GM12878 (cell line): ENCODE data around the gene SNX10. TPM values are rescaled to one million over a fixed set of nuclear protein-coding genes. Genes with fewer than 3 reads are reported as not detected.

Source experiments
- ATAC-seq: fragments of 200-7000 bp; cut with Tn5 transposase; 3 replicates; pipeline ENCODE4 v1.9.1; 2020; ENCODE audit warnings: mild to moderate bottlenecking, moderate library complexity
- BruUV-seq: library from RNA; stranded (reverse); fragments of 400-500 nt; replicated peaks from 2 replicates; lab custom pipeline; 2021; lab: Mats Ljungman, UMichigan
- CTCF ChIA-PET: fragments of 300-600 bp; sonication (Branson Sonifier 250); formaldehyde crosslinking; extraction: SDS; loops from one replicate; lab custom pipeline; 2021; ENCODE audit warnings: inconsistent platforms; lab: Yijun Ruan, JAX
- POLR2A ChIA-PET: fragments of 350-600 bp; formaldehyde crosslinking; extraction: SDS; loops from one replicate; lab custom pipeline; 2021; ENCODE audit warnings: inconsistent platforms; lab: Charles Lee
- RAD21 ChIA-PET: fragments of 300-600 bp; sonication (Branson Sonifier 250); formaldehyde crosslinking; loops from one replicate; lab custom pipeline; 2023; ENCODE audit warnings: antibody characterized with exemption; ENCODE audit not compliant: unreplicated experiment; lab: Charles Lee
- SMC1A ChIA-PET: fragments of 300-600 bp; sonication (Branson Sonifier 250); formaldehyde crosslinking; loops from one replicate; lab custom pipeline; 2023; ENCODE audit not compliant: unreplicated experiment, uncharacterized antibody; lab: Charles Lee
- DNase-seq: peaks from one replicate; pipeline ENCODE4 v3.0.0-alpha.2; 2011; ENCODE audit warnings: low read depth, low spot score
- FAIRE-seq: peaks from 3 replicates; lab custom pipeline; 2011; peaks lifted over from hg19 to GRCh38; lab: Jason Lieb, UNC
- H2AFZ ChIP-seq: 2 replicates; pipeline ENCODE4 v1.6.0; 2011; ENCODE audit warnings: low read depth, low read length, control low read depth; ENCODE audit not compliant: control insufficient read depth
- H3K27ac ChIP-seq: 2 replicates; pipeline ENCODE4 v1.5.1; 2011; ENCODE audit warnings: control low read depth; ENCODE audit not compliant: control insufficient read depth, insufficient read depth
- H3K27me3 ChIP-seq, 2 experiments: replicated peaks in 1 of 2; 2 replicates each; pipeline versions ENCODE4 v1.6.0 to v1.6.1; 2011; ENCODE audit warnings: low read length in 1 of 2; ENCODE audit not compliant: control insufficient read depth in 2 of 2, insufficient read depth in 2 of 2
- H3K36me3 ChIP-seq, 2 experiments: 2 replicates each; pipeline ENCODE4 v1.5.1; 2011; ENCODE audit warnings: low read length in 1 of 2; ENCODE audit not compliant: control insufficient read depth in 2 of 2, insufficient read depth in 2 of 2
- H3K4me1 ChIP-seq: 2 replicates; pipeline ENCODE4 v1.6.1; 2011; ENCODE audit warnings: mild to moderate bottlenecking, low read length, moderate library complexity, mixed read lengths; ENCODE audit not compliant: control insufficient read depth, insufficient read depth
- H3K4me2 ChIP-seq: 2 replicates; pipeline ENCODE4 v1.6.0; 2011; ENCODE audit warnings: control low read depth; ENCODE audit not compliant: control insufficient read depth, insufficient read depth
- H3K4me3 ChIP-seq: fragments of 200-600 bp; sonication (generic); 2 replicates; pipeline ENCODE4 v1.5.1; 2016
- H3K79me2 ChIP-seq: 2 replicates; pipeline ENCODE4 v1.6.0; 2011; ENCODE audit warnings: low read length; ENCODE audit not compliant: control insufficient read depth, insufficient read depth
- H3K9ac ChIP-seq: 2 replicates; pipeline ENCODE4 v1.8.0; 2011; ENCODE audit warnings: low read length, control low read depth, mixed read lengths; ENCODE audit not compliant: control insufficient read depth, insufficient read depth
- H3K9me3 ChIP-seq: replicated peaks from 3 replicates; pipeline ENCODE4 v1.5.1; 2011; ENCODE audit warnings: mild to moderate bottlenecking, low read length; ENCODE audit not compliant: control insufficient read depth, insufficient read depth
- H4K20me1 ChIP-seq: 2 replicates; pipeline ENCODE4 v1.6.0; 2011; ENCODE audit not compliant: control insufficient read depth, insufficient read depth
- CREM ChIP-seq: IDR thresholded peaks from 2 replicates; pipeline ENCODE4 v1.6.1; 2014; ENCODE audit warnings: antibody characterized with exemption, low read depth
- NFIC ChIP-seq: IDR thresholded peaks from 2 replicates; pipeline ENCODE4 v1.6.1; 2012; ENCODE audit warnings: low read depth, mild to moderate bottlenecking, inconsistent platforms, low read length, moderate library complexity
- NR2C2 ChIP-seq: IDR thresholded peaks from 2 replicates; pipeline ENCODE4 v1.6.1; 2011; ENCODE audit warnings: borderline replicate concordance, low read depth; ENCODE audit not compliant: control insufficient read depth, insufficient read length
- SIN3A ChIP-seq: IDR thresholded peaks from 2 replicates; pipeline ENCODE4 v1.6.1; 2012; ENCODE audit warnings: low read depth, low read length, improper control_type of control experiment
- WGBS: methylation state at CpG from one replicate; pipeline ENCODE4 v1.1.6; 2016; ENCODE audit warnings: low lambda C conversion rate; ENCODE audit not compliant: insufficient replicate concordance, insufficient coverage; ENCODE audit errors: missing lambda C conversion rate; 5-methylcytosine and 5-hydroxymethylcytosine counted together
- in situ Hi-C: fragments of 300-500 bp; cut with MboI; formaldehyde crosslinking; loops from 9 replicates; pipeline ENCODE4 v1.14.3; 2018; ENCODE audit warnings: mixed read lengths
- intact Hi-C: fragments of 100-400 bp; cut with micrococcal nuclease; formaldehyde crosslinking; loops from one replicate; pipeline ENCODE4 v1.14.2; 2022; ENCODE audit not compliant: unreplicated experiment
- polyA plus RNA-seq, 11 experiments: library from polyadenylated mRNA; depleted of rRNA in 4 of 11; unstranded in 6 of 11; stranded (reverse) in 5 of 11; fragments of >200 nt; fragmentation: Nextera tagmentation in 4 of 11; fragmentation: Illumina TruSeq in 1 of 11; extraction: Ambion mirVana in 4 of 11; extraction: Trizol in 1 of 11; gene quantifications; 1 replicate in 1 of 11; 2 replicates in 10 of 11; pipeline versions ENCODE4 v1.2.1 to v1.2.3, GENCODE V29; 2011 to 2016; ENCODE audit warnings: inconsistent platforms in 2 of 11, missing spikeins in 2 of 11, low read depth in 1 of 11
- total RNA-seq, 4 experiments: library from RNA; depleted of rRNA in 3 of 4; stranded (reverse); fragments of >200 nt in 3 of 4; fragmentation: Illumina TruSeq in 1 of 4; extraction: Trizol in 1 of 4; gene quantifications; 2 replicates each; pipeline versions ENCODE4 v1.2.1 to v1.2.3, GENCODE V29; 2013 to 2021

SNX10 gene
- total and polyA plus RNA-seq, 10 of the 15 experiments (the other 5 are each of a cell fraction or from before 2014, with no cell fraction given) = 22.0 to 56.2 (median 30.1) TPM

GRCh38 chr7:26390016-26390415 lies 98.4 kb downstream of the SNX10 start:
- FAIRE-seq = no peak

GRCh38 chr7:26393818-26394217 lies 102.2 kb downstream of the SNX10 start:
- TF ChIP-seq NR2C2 (no peak), NFIC (no peak), SIN3A (no peak)
- Histone ChIP-seq H3K9ac (no peak overlapping the region), H4K20me1 (no peaks in the 10 kb centered on the region), H3K27ac (no peak overlapping the region), H3K9me3 (no peaks in the 10 kb centered on the region), H3K36me3 (no peaks in the 10 kb centered on the region), H3K27me3 (peaks cover 0 to 4% of the 10 kb centered on the region in 2 experiments; a peak in 1 of 4 replicates), H3K4me3 (no peak overlapping the region), H3K4me1 (peaks cover 4% of the 10 kb centered on the region; the same call in 1 of the 2 replicates), H3K79me2 (no peaks in the 10 kb centered on the region), H3K4me2 (no peak overlapping the region), H2AFZ (no peak overlapping the region)
- FAIRE-seq (no peak), ATAC-seq (no peak), DNase-seq (no peak)
- no TSS peak for BruUV-seq
- SMC1A ChIA-PET = no interaction called here
- CTCF ChIA-PET = interaction anchor here (0.5 kb wide), 1 partner anchor 9 kb away, joined by 3 read pairs; no protein-coding TSS in a partner anchor
- RAD21 ChIA-PET = interaction anchor here (0.6 kb wide), 1 partner anchor 309 kb away, joined by 3 read pairs; no protein-coding TSS in a partner anchor
- 87% methylated on average over 3 of the region's 3 CpGs for WGBS
- POLR2A ChIA-PET = no interaction called here
- in situ Hi-C loops (no loop called here), intact Hi-C loops (no loop called here)

More at GRCh38 chr7:26390016-26390415, 98.4 kb downstream of the SNX10 start:
- Histone ChIP-seq H3K36me3 (no peaks in the 10 kb centered on the region), H2AFZ (no peak overlapping the region), H3K79me2 (no peaks in the 10 kb centered on the region), H3K4me1 (peaks cover 8% of the 10 kb centered on the region; the same call in 1 of the 2 replicates), H3K4me2 (no peak overlapping the region), H3K27me3 (peaks cover 0 to 2% of the 10 kb centered on the region in 2 experiments; a peak in 2 of 4 replicates), H3K9me3 (no peaks in the 10 kb centered on the region), H3K9ac (no peak overlapping the region), H4K20me1 (no peaks in the 10 kb centered on the region), H3K4me3 (no peak overlapping the region), H3K27ac (no peak overlapping the region)
- ChIA-PET CTCF (interaction anchor here (1.3 to 2.3 kb wide), 5 partner anchors 12 to 498 kb away, joined by 4 to 10 read pairs (median 6); no protein-coding TSS in a partner anchor), SMC1A (interaction anchor here (1.2 to 4.2 kb wide), 2 partner anchors 9 to 12 kb away, joined by 4 to 17 read pairs; no protein-coding TSS in a partner anchor), RAD21 (no interaction called here), POLR2A (no interaction called here)
- in situ Hi-C loops = no loop called here
- no TSS peak for BruUV-seq
- ATAC-seq (no peak), DNase-seq (no peak)
- WGBS = 50% methylated on average over 2 of the region's 2 CpGs
- TF ChIP-seq CREM = no peak
- intact Hi-C loops = no loop called here
